NCI-H2107 treated with DMSO at 0.1 percent for 48 hours (cell line): ENCODE results near the gene COPE.
"Not testable (repeated sequence)": the region's sequence is repeated elsewhere in the genome, so short reads cannot be mapped to it uniquely, and the experiment has no call there.

Experiments used
- DNase-seq: peaks from one replicate; lab custom pipeline; 2025; ENCODE audit not compliant: unreplicated experiment; lab: John Stamatoyannopoulos, UW

Gene COPE

GRCh38 chr19:18940769-18941627, 21.8 kb upstream of the COPE start, which contains the start of gene HOMER3:
Gene HOMER3 (minus strand): TSS chr19:18941217. CDS start chr19:18938982, 2,235 bp downstream.
- no peak for DNase-seq

- DNase-seq = no peak
Observed at GRCh38 chr19:18939922-18940768, 21.0 kb upstream of the COPE start.

GRCh38 chr19:18939163-18939562, 20.0 kb upstream of the COPE start:
- no peak for DNase-seq

- DNase-seq = no peak
Observed at GRCh38 chr19:18933297-18933696, 14.1 kb upstream of the COPE start.

GRCh38 chr19:18932216-18932841, 13.1 kb upstream of the COPE start:
- DNase-seq = no peak

- no peak for DNase-seq
Observed at GRCh38 chr19:18931316-18932162, 12.4 kb upstream of the COPE start.

GRCh38 chr19:18929311-18929710, 10.1 kb upstream of the COPE start:
- no peak for DNase-seq

- DNase-seq = no peak
Observed at GRCh38 chr19:18928018-18928805, 9.0 kb upstream of the COPE start.

- no peak for DNase-seq
Observed at GRCh38 chr19:18924684-18925213, 5.6 kb upstream of the COPE start.

GRCh38 chr19:18922228-18922985, 3.2 kb upstream of the COPE start:
- no peak for DNase-seq

GRCh38 chr19:18921593-18921992, 2.4 kb upstream of the COPE start:
- DNase-seq = no peak

GRCh38 chr19:18920400-18920799, 1.2 kb upstream of the COPE start:
- DNase-seq = no peak

- no peak for DNase-seq
Observed at GRCh38 chr19:18919900-18920214, 670 bp upstream of the COPE start.

GRCh38 chr19:18917593-18917992, 1.6 kb downstream of the COPE start:
- not testable (repeated sequence) for DNase-seq

- DNase-seq = no peak
Observed at GRCh38 chr19:18915639-18916038, 3.5 kb downstream of the COPE start.

GRCh38 chr19:18913466-18913865, 5.7 kb downstream of the COPE start:
- DNase-seq = no peak

GRCh38 chr19:18912933-18913332, 6.3 kb downstream of the COPE start:
- DNase-seq = no peak

- no peak for DNase-seq
Observed at GRCh38 chr19:18910801-18911436, 8.3 kb downstream of the COPE start.

GRCh38 chr19:18910010-18910409, 9.2 kb downstream of the COPE start:
- DNase-seq = no peak
